Spleen (tissue), 11 donors: ENCODE data around the gene NFYB. TPM values are rescaled to one million over a fixed set of nuclear protein-coding genes. Genes with fewer than 3 reads are reported as not detected.

Experiments
- DNase-seq: peaks from one replicate; pipeline ENCODE4 v3.0.0-alpha.2; 2020
- H3K27ac ChIP-seq, 8 donors: fragments of 200-600 bp; sonication (generic) in 7 of 8; 1 replicate in 4 of 8; 2 replicates in 4 of 8; pipeline versions ENCODE4 v1.5.0 to v1.8.0; 2016 to 2021; ENCODE audit warnings: inconsistent platforms in 4 of 8, mild to moderate bottlenecking in 4 of 8, moderate library complexity in 1 of 8
- H3K27me3 ChIP-seq, 7 donors: fragments of 200-600 bp; sonication (generic) in 6 of 7; replicated peaks in 1 of 7; 1 replicate in 4 of 7; 2 replicates in 3 of 7; pipeline versions ENCODE4 v1.5.0 to v1.8.0; 2016 to 2021; ENCODE audit warnings: inconsistent platforms in 3 of 7, mild to moderate bottlenecking in 1 of 7
- H3K36me3 ChIP-seq, 6 donors: fragments of 200-600 bp; sonication (generic) in 5 of 6; 1 replicate in 4 of 6; 2 replicates in 2 of 6; pipeline versions ENCODE4 v1.5.0 to v1.8.0; 2016 to 2021; ENCODE audit warnings: inconsistent platforms in 2 of 6
- H3K4me1 ChIP-seq, 6 donors: fragments of 200-600 bp; sonication (generic) in 5 of 6; 1 replicate in 3 of 6; 2 replicates in 3 of 6; pipeline versions ENCODE4 v1.5.0 to v1.8.0; 2016 to 2021; ENCODE audit warnings: inconsistent platforms in 3 of 6
- H3K4me3 ChIP-seq, 8 donors: fragments of 200-600 bp; sonication (generic) in 7 of 8; 1 replicate in 4 of 8; 2 replicates in 4 of 8; pipeline versions ENCODE4 v1.5.0 to v1.8.0; 2016 to 2021; ENCODE audit warnings: inconsistent platforms in 4 of 8, mild to moderate bottlenecking in 4 of 8, moderate library complexity in 2 of 8
- H3K9me3 ChIP-seq, 8 donors: fragments of 200-600 bp; sonication (generic) in 7 of 8; 1 replicate in 4 of 8; 2 replicates in 4 of 8; pipeline versions ENCODE4 v1.5.0 to v1.8.0; 2016 to 2021; ENCODE audit warnings: inconsistent platforms in 4 of 8
- POLR2A ChIP-seq, 3 donors: fragments of 450-650 bp; IDR thresholded peaks; one replicate each; pipeline ENCODE4 v1.5.1; 2017; ENCODE audit warnings: antibody characterized with exemption in 3 of 3, mild to moderate bottlenecking in 1 of 3
- POLR2AphosphoS5 ChIP-seq, 3 donors: sonication (generic); formaldehyde crosslinking; IDR thresholded peaks; one replicate each; pipeline ENCODE4 v1.5.1; 2017; ENCODE audit warnings: antibody characterized with exemption in 3 of 3
- WGBS, 5 donors: extraction: QIAGEN DNeasy Blood & Tissue Kit in 3 of 5; methylation state at CpG; one replicate each; pipeline versions ENCODE4 v1.1.5 to v1.1.7; 2013 to 2018; 5-methylcytosine and 5-hydroxymethylcytosine counted together
- intact Hi-C: fragments of 100-400 bp; cut with DNase I; formaldehyde crosslinking; loops from one replicate; pipeline ENCODE4 v1.15.0; 2023; ENCODE audit warnings: low total_unique reads
- polyA plus RNA-seq, 3 donors: library from polyadenylated mRNA; stranded (reverse); fragments of 200-250 nt; gene quantifications; one replicate each; pipeline ENCODE4 v1.2.1, GENCODE V29; 2013
- small RNA-seq, 4 donors: library from RNA; depleted of rRNA; stranded (forward); fragments of <200 nt; gene quantifications; one replicate each; pipeline ENCODE3, GENCODE V24; 2016
- total RNA-seq, 7 donors: library from RNA; depleted of rRNA in 3 of 7; stranded (reverse); fragments of >200 nt in 3 of 7; fragmentation: NEBNext Ultra II Directional in 4 of 7; extraction: Animal tissue kit (Norgen Biotek cat#: 25700) in 4 of 7; gene quantifications; one replicate each; pipeline versions ENCODE4 v1.1.0 to v1.2.1, GENCODE V29; 2016 to 2021
- TF ChIP-seq, protein P1 (sequence below), 11 experiments: fragments of 200-600 bp in 7 of 11; fragments of 450-650 bp in 4 of 11; sonication (generic) in 4 of 11; IDR thresholded peaks in 8 of 11; conservative IDR thresholded peaks in 3 of 11; 1 replicate in 7 of 11; 2 replicates in 4 of 11; pipeline versions ENCODE4 v1.4.0 to v1.8.0; 2016 to 2021; ENCODE audit warnings: antibody characterized with exemption in 11 of 11, inconsistent platforms in 4 of 11, mild to moderate bottlenecking in 1 of 11
- donor health status: healthy with polysubstance abuse.
- donor health status: DM: no; HTN: no; CAD: no; lungs with moderate emphysema.
- donor health status: DM: no; HTN: no; CAD: no.
- donor health status: Bipolar disorder and iron deficiency.
- donor health status: healthy.
- donor health status: DM: no; HTN: no; CAD: no.
- donor health status: DM: yes; HTN: yes; CAD: no.

The NFYB gene
- total and polyA plus RNA-seq, 10 donors, result 21.1 to 28.3 (median 25.6) TPM

DNA sequence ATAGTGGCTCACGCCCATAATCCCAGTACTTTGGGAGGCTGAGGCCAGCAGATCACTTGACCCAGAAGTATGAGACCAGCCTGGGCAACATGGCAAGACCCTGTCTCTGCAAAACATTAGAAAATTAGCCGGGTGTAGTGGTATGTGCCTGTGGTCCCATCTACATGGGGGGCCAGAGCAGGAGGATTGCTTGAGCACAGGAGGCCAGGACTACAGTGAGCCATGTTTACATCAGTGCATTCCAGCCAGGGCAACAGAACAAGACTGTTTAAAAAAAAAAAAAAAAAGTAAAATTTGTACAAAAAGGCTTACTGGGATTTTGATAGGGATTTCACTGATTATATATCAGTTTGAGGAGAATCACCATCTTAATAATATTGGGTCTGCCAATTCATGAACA lies 65.9 kb downstream of the NFYB start:
- intact Hi-C loops, result no loop called here
- no peak for DNase-seq
- Histone ChIP-seq H3K4me3 (no peak overlapping the region), H3K4me1 (peaks cover 0 to 30% (median 2%) of the 10 kb centered on the region in 6 donors), H3K36me3 (peaks cover 0 to 74% (median 25%) of the 10 kb centered on the region in 6 donors), H3K9me3 (no peaks in the 10 kb centered on the region), H3K27me3 (no peaks in the 10 kb centered on the region), H3K27ac (no peak overlapping the region)
- TF ChIP-seq, protein P1, sequence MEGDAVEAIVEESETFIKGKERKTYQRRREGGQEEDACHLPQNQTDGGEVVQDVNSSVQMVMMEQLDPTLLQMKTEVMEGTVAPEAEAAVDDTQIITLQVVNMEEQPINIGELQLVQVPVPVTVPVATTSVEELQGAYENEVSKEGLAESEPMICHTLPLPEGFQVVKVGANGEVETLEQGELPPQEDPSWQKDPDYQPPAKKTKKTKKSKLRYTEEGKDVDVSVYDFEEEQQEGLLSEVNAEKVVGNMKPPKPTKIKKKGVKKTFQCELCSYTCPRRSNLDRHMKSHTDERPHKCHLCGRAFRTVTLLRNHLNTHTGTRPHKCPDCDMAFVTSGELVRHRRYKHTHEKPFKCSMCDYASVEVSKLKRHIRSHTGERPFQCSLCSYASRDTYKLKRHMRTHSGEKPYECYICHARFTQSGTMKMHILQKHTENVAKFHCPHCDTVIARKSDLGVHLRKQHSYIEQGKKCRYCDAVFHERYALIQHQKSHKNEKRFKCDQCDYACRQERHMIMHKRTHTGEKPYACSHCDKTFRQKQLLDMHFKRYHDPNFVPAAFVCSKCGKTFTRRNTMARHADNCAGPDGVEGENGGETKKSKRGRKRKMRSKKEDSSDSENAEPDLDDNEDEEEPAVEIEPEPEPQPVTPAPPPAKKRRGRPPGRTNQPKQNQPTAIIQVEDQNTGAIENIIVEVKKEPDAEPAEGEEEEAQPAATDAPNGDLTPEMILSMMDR (IDR thresholded peaks at IDR 0.05 in 8 of 11, conservative IDR thresholded peaks at IDR 0.05 in 3 of 11), result no peak
- TF ChIP-seq POLR2A (IDR thresholded peaks at IDR 0.05) (no peak), POLR2AphosphoS5 (IDR thresholded peaks at IDR 0.05) (no peak)
- WGBS, 5 donors, result 93 to 97% (median 95%) methylated on average over 2 of the region's 2 CpGs

Small RNA genes lying within 50 kb of the gene (small RNA-seq; reads per million reads assigned to genes)
- gene RNA5SP370, result 0 reads per million in 4 donors

Other genes starting within 250 kb of the NFYB start
- 100 to 1,000 TPM; 331 to 895 (median 569) TPM for gene HSP90B1, start 207.8 kb downstream of the NFYB start, total RNA-seq
- 100 to 1,000 TPM; 230 to 327 (median 283) TPM for gene HSP90B1, start 207.8 kb downstream of the NFYB start, polyA plus RNA-seq
- gene TDG, start 172.3 kb downstream of the NFYB start, total RNA-seq, result 10 to 100 TPM; 21.3 to 38.2 (median 25.2) TPM
- 10 to 100 TPM; 11.0 to 15.4 (median 11.8) TPM for gene TDG, start 172.3 kb downstream of the NFYB start, polyA plus RNA-seq
- under 1 TPM in 4 of 7 donors, not detected in 3; 0.20 to 0.79 (median 0.50) TPM for gene GLT8D2, start 88.0 kb downstream of the NFYB start, total RNA-seq
- 1 to 10 TPM in 2 of 3 donors, under 1 TPM in 1; 0.67 to 1.2 (median 1.1) TPM for gene GLT8D2, start 88.0 kb downstream of the NFYB start, polyA plus RNA-seq
- 10 to 100 TPM; 14.1 to 18.6 (median 17.9) TPM for gene HCFC2, start 73.7 kb downstream of the NFYB start, total RNA-seq
- gene HCFC2, start 73.7 kb downstream of the NFYB start, polyA plus RNA-seq, result 1 to 10 TPM; 4.3 to 7.5 (median 5.9) TPM
- 100 to 1,000 TPM in 1 of 7 donors, 10 to 100 TPM in 6; 45.8 to 107 (median 81.6) TPM for gene TXNRD1, start 77.6 kb upstream of the NFYB start, total RNA-seq
- gene TXNRD1, start 77.6 kb upstream of the NFYB start, polyA plus RNA-seq, result 10 to 100 TPM; 13.7 to 36.7 (median 24.3) TPM
- gene EID3, start 165.5 kb upstream of the NFYB start, total RNA-seq, result 10 to 100 TPM in 2 of 7 donors, 1 to 10 TPM in 5; 4.4 to 20.8 (median 7.4) TPM
- 1 to 10 TPM; 2.4 to 4.2 (median 3.5) TPM for gene EID3, start 165.5 kb upstream of the NFYB start, polyA plus RNA-seq